ENCODE measurements around the gene FBXL16.

Gene FBXL16

GRCh38 chr16:735982-736453 lies 30.4 kb upstream of the FBXL16 start:
- no peak overlapping the region for H3K4me3 ChIP-seq (ENCODE audit: low read length)
- DNase-seq (ENCODE audit: low read depth, low spot score): no peak

GRCh38 chr16:734981-735881 lies 29.6 kb upstream of the FBXL16 start:
- H3K4me3 ChIP-seq (ENCODE audit: low read length): no peak overlapping the region
- DNase-seq (ENCODE audit: low read depth, low spot score): no peak

- H3K4me3 ChIP-seq (ENCODE audit: low read length): no peak overlapping the region
- no peak for DNase-seq (ENCODE audit: low read depth, low spot score)
Measured at GRCh38 chr16:734208-734980, 28.8 kb upstream of the FBXL16 start.

- DNase-seq (ENCODE audit: low read depth, low spot score): no peak
- no peak overlapping the region for H3K4me3 ChIP-seq (ENCODE audit: low read length)
Measured at GRCh38 chr16:733382-734207, 28.0 kb upstream of the FBXL16 start.

- no peak overlapping the region for H3K4me3 ChIP-seq (ENCODE audit: low read length)
- no peak for DNase-seq (ENCODE audit: low read depth, low spot score)
Measured at GRCh38 chr16:732936-733335, 27.3 kb upstream of the FBXL16 start.

- no peak overlapping the region for H3K4me3 ChIP-seq (ENCODE audit: low read length)
- no peak for DNase-seq (ENCODE audit: low read depth, low spot score)
Measured at GRCh38 chr16:732332-732731, 26.7 kb upstream of the FBXL16 start.

- H3K4me3 ChIP-seq (ENCODE audit: low read length): no peak overlapping the region
- no peak for DNase-seq (ENCODE audit: low read depth, low spot score)
Measured at GRCh38 chr16:730666-731509, 25.3 kb upstream of the FBXL16 start.

GRCh38 chr16:729768-730665 lies 24.4 kb upstream of the FBXL16 start:
- H3K4me3 ChIP-seq (ENCODE audit: low read length): no peak overlapping the region
- no peak for DNase-seq (ENCODE audit: low read depth, low spot score)

GRCh38 chr16:728890-729744 lies 23.5 kb upstream of the FBXL16 start:
- DNase-seq (ENCODE audit: low read depth, low spot score): no peak
- H3K4me3 ChIP-seq (ENCODE audit: low read length): no peak overlapping the region

GRCh38 chr16:728131-728889 lies 22.7 kb upstream of the FBXL16 start:
- peak; percentile 42 for DNase-seq (ENCODE audit: low read depth, low spot score)

GRCh38 chr16:727291-727977 lies 21.8 kb upstream of the FBXL16 start:
- DNase-seq (ENCODE audit: low read depth, low spot score): no peak
- H3K4me3 ChIP-seq (ENCODE audit: low read length): peak overlapping the region; percentile 64

More at GRCh38 chr16:728131-728889, 22.7 kb upstream of the FBXL16 start:
- H3K4me3 ChIP-seq (ENCODE audit: low read length): peak overlapping the region; percentile 64

GRCh38 chr16:726438-727290 lies 21.1 kb upstream of the FBXL16 start, which contains the start of the genes CCDC78 and HAGHL:
TSS of gene CCDC78 (minus strand) at chr16:726443. CDS start at chr16:726367, 76 bp downstream.
TSS of gene HAGHL (plus strand) at chr16:727106. CDS start at chr16:727510, 404 bp downstream.
- H3K4me3 ChIP-seq (ENCODE audit: low read length): peak within 1 kb of the TSS; percentile 64
- no peak for DNase-seq (ENCODE audit: low read depth, low spot score)

- no peak overlapping the region for H3K4me3 ChIP-seq (ENCODE audit: low read length)
- DNase-seq (ENCODE audit: low read depth, low spot score): no peak
Measured at GRCh38 chr16:726188-726437, 20.5 kb upstream of the FBXL16 start.

GRCh38 chr16:725463-726187 lies 20.0 kb upstream of the FBXL16 start:
- no peak for DNase-seq (ENCODE audit: low read depth, low spot score)
- no peak overlapping the region for H3K4me3 ChIP-seq (ENCODE audit: low read length)
